Measurements from ENCODE around the gene RFC2. TPM values are rescaled to one million over a fixed set of nuclear protein-coding genes. Genes with fewer than 3 reads are reported as not detected.

The RFC2 gene
- polyA plus RNA-seq, 2 of the 4 experiments (the other 2 are of a cell fraction): 44.6 to 71.2 TPM

GRCh38 chr7:74275401-74275881 is 21.2 kb upstream of the RFC2 start:
- Histone ChIP-seq H3K4me2 (no peak overlapping the region), H3K9me3 (no peaks in the 10 kb centered on the region), H3K27ac (peak overlapping the region; percentile 13 to 79; a peak in 4 of 6 replicates), H3K4me3 (no peak overlapping the region), H3K4me1 (peaks cover 56% of the 10 kb centered on the region)
- CTCF ChIA-PET: interaction anchor here (0.6 to 2.4 kb wide), 22 partner anchors 9 to 137 kb away, joined by 3 to 14 read pairs (median 4); no protein-coding TSS in a partner anchor
- POLR2A ChIA-PET: interaction anchor here (0.7 kb wide), 1 partner anchor 88 kb away, joined by 3 read pairs; no protein-coding TSS in a partner anchor
- WGBS (ENCODE audit: missing lambda C conversion rate): 53% methylated on average over 6 of the region's 6 CpGs
- TF ChIP-seq TP53 (CRISPR knock-in tag; IDR thresholded peaks at IDR 0.05): no peak
- no peak for TF ChIP-seq HOXB13 (CRISPR knock-in tag; IDR thresholded peaks at IDR 0.05; ENCODE audit: low read depth)
- peak; percentile 48 to 51; a peak in 4 of 5 replicates for TF ChIP-seq RAD21 (conservative IDR thresholded peaks at IDR 0.05 in 1 of 2, IDR thresholded peaks at IDR 0.05 in 1 of 2)
- TF ChIP-seq RARB (CRISPR knock-in tag; IDR thresholded peaks at IDR 0.05): no peak
- peak; percentile 50 for TF ChIP-seq SMC3 (IDR thresholded peaks at IDR 0.05)
- no peak for TF ChIP-seq PHF8 (IDR thresholded peaks at IDR 0.05; ENCODE audit: borderline replicate concordance, low read depth)
- peak; percentile 51 for TF ChIP-seq CTCF (IDR thresholded peaks at IDR 0.05)
- TF ChIP-seq BCL3 (IDR thresholded peaks at IDR 0.05): no peak
- DNase-seq (ENCODE audit: low read depth in 1 of 2, low spot score in 1 of 2) (peak in 1 of 2 experiments; percentile 62), ATAC-seq (peak; percentile 40 to 55; a peak in 3 of 6 replicates), FAIRE-seq (no peak)

GRCh38 chr7:74272305-74273038 is 18.3 kb upstream of the RFC2 start:
- peak overlapping the region; percentile 77 to 79 for H3K27ac ChIP-seq
- WGBS (ENCODE audit: missing lambda C conversion rate): 40% methylated on average over 10 of the region's 10 CpGs
- POLR2A ChIA-PET: no interaction called here

GRCh38 chr7:74271742-74272141 is 17.5 kb upstream of the RFC2 start:
- WGBS (ENCODE audit: missing lambda C conversion rate): 90% methylated on average over 6 of the region's 6 CpGs
- no peak for FAIRE-seq
- TF ChIP-seq ZC3H11A (IDR thresholded peaks at IDR 0.05) (no peak), ZNF302 (CRISPR knock-in tag; IDR thresholded peaks at IDR 0.05) (no peak)
- H3K4me3 ChIP-seq: no peak overlapping the region
- POLR2A ChIA-PET: no interaction called here
- H3K4me2 ChIP-seq: no peak overlapping the region
- CTCF ChIA-PET: interaction anchor here (0.9 to 1.8 kb wide), 2 partner anchors 11 to 17 kb away, joined by 3 to 4 read pairs; partner anchors contain the start of gene CLIP2
- ATAC-seq: no peak
- H3K9me3 ChIP-seq: no peaks in the 10 kb centered on the region
- H3K4me1 ChIP-seq: peaks cover 34% of the 10 kb centered on the region
- peak overlapping the region; percentile 77 to 79; a peak in 5 of 6 replicates for H3K27ac ChIP-seq
- DNase-seq (ENCODE audit: low read depth in 1 of 2, low spot score in 1 of 2): no peak

More at GRCh38 chr7:74272305-74273038, 18.3 kb upstream of the RFC2 start:
- FAIRE-seq (no peak), DNase-seq (ENCODE audit: low read depth in 1 of 2, low spot score in 1 of 2) (peak in 1 of 2 experiments; percentile 54), ATAC-seq (peak; percentile 60 to 69)
- H3K4me3 ChIP-seq: no peak overlapping the region
- peaks cover 34% of the 10 kb centered on the region for H3K4me1 ChIP-seq
- H3K9me3 ChIP-seq: no peaks in the 10 kb centered on the region
- peak overlapping the region; percentile 53 for H3K4me2 ChIP-seq
- no peak for TF ChIP-seq BHLHE40 (IDR thresholded peaks at IDR 0.05; ENCODE audit: low read depth, low read length)
- TF ChIP-seq EHMT2 (IDR thresholded peaks at IDR 0.05; ENCODE audit: low read depth): no peak
- no peak for TF ChIP-seq FOSL2 (IDR thresholded peaks at IDR 0.05)
- peak; percentile 58 for TF ChIP-seq FOSL2 (CRISPR knock-in tag; IDR thresholded peaks at IDR 0.05)
- TF ChIP-seq, protein P1, sequence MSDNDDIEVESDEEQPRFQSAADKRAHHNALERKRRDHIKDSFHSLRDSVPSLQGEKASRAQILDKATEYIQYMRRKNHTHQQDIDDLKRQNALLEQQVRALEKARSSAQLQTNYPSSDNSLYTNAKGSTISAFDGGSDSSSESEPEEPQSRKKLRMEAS (IDR thresholded peaks at IDR 0.05): 0 out of 2 replicates have a peak, but pooled peaks have one; percentile 43
- CTCF ChIA-PET: interaction anchor here (0.9 kb wide), 1 partner anchor 10 kb away, joined by 3 read pairs; no protein-coding TSS in a partner anchor
